Stimulated activated naive CD8-positive, alpha-beta T cell treated with anti-CD3 and anti-CD28 coated beads, Interleukin-15, amount 100 ng/mL, for 72 hours (primary cell): ENCODE data around the gene FAM110C.
A peak's percentile ranks its signal among the peaks of the same experiment; 100 is the strongest.
"Not testable (repeated sequence)": the region's sequence is repeated elsewhere in the genome, so short reads cannot be mapped to it uniquely, and the experiment has no call there.

Source experiments
- ATAC-seq: fragments of 150-1000 bp; cut with Tn5 transposase; 2 replicates; pipeline ENCODE4 v1.10.0; 2021; ENCODE audit warnings: mild to moderate bottlenecking, moderate library complexity
- DNase-seq, 2 donors: peaks; one replicate each; pipeline ENCODE4 v3.0.0; 2021 to 2022
- H3K27ac Mint-ChIP-seq, 2 donors: one replicate each; pipeline ENCODE4 v1.8.0; 2022; ENCODE audit warnings: mild to moderate bottlenecking in 2 of 2, mixed read lengths in 2 of 2, moderate library complexity in 2 of 2
- H3K27me3 Mint-ChIP-seq: one replicate; pipeline ENCODE4 v1.8.0; 2022; ENCODE audit warnings: mixed read lengths
- H3K4me1 Mint-ChIP-seq: one replicate; pipeline ENCODE4 v1.8.0; 2022; ENCODE audit warnings: mild to moderate bottlenecking, mixed read lengths
- H3K4me3 Mint-ChIP-seq, 2 donors: one replicate each; pipeline ENCODE4 v1.8.0; 2022; ENCODE audit warnings: mild to moderate bottlenecking in 2 of 2, mixed read lengths in 2 of 2, moderate library complexity in 1 of 2
- H3K9me3 Mint-ChIP-seq, 2 donors: one replicate each; pipeline ENCODE4 v1.8.0; 2022; ENCODE audit warnings: mixed read lengths in 2 of 2

The FAM110C gene

GRCh38 chr2:25543-25942, 20.8 kb downstream of the FAM110C start:
- Mint-ChIP-seq H3K4me1 (peaks cover 29% of the 10 kb centered on the region), H3K4me3 (no peak overlapping the region), H3K27ac (no peak overlapping the region), H3K27me3 (no peaks in the 10 kb centered on the region), H3K9me3 (peaks cover 8 to 11% of the 10 kb centered on the region in 2 donors)
- ATAC-seq = no peak
- no peak for DNase-seq

GRCh38 chr2:24591-24990, 21.7 kb downstream of the FAM110C start:
- DNase-seq, ATAC-seq, H3K27ac Mint-ChIP-seq, H3K27me3 Mint-ChIP-seq, H3K4me3 Mint-ChIP-seq: not testable (repeated sequence)
- Mint-ChIP-seq H3K4me1 (peaks cover 29% of the 10 kb centered on the region), H3K9me3 (peaks cover 8 to 11% of the 10 kb centered on the region in 2 donors)

GRCh38 chr2:24107-24506, 22.2 kb downstream of the FAM110C start:
- H3K4me3 Mint-ChIP-seq = peak overlapping the region in 1 of 2 donors; percentile 3
- no peaks in the 10 kb centered on the region for H3K27me3 Mint-ChIP-seq
- peaks cover 7 to 8% of the 10 kb centered on the region in 2 donors for H3K9me3 Mint-ChIP-seq
- H3K27ac Mint-ChIP-seq = no peak overlapping the region
- ATAC-seq = no peak
- H3K4me1 Mint-ChIP-seq = peaks cover 27% of the 10 kb centered on the region
- DNase-seq = no peak

- Mint-ChIP-seq H3K4me3 (no peak overlapping the region), H3K4me1 (peaks cover 19% of the 10 kb centered on the region), H3K27me3 (no peaks in the 10 kb centered on the region), H3K9me3 (peaks cover 0 to 4% of the 10 kb centered on the region in 2 donors), H3K27ac (no peak overlapping the region)
- ATAC-seq (no peak), DNase-seq (no peak)
Observed at GRCh38 chr2:23283-23682, 23.0 kb downstream of the FAM110C start.

GRCh38 chr2:22244-22643, 24.1 kb downstream of the FAM110C start:
- not testable (repeated sequence) for H3K27ac Mint-ChIP-seq, H3K4me3 Mint-ChIP-seq, DNase-seq, ATAC-seq, H3K27me3 Mint-ChIP-seq, H3K9me3 Mint-ChIP-seq
- peaks cover 12% of the 10 kb centered on the region for H3K4me1 Mint-ChIP-seq

GRCh38 chr2:20259-20658, 26.0 kb downstream of the FAM110C start:
- not testable (repeated sequence) for H3K9me3 Mint-ChIP-seq, H3K27ac Mint-ChIP-seq, H3K4me3 Mint-ChIP-seq, ATAC-seq, DNase-seq
- Mint-ChIP-seq H3K27me3 (peaks cover 10% of the 10 kb centered on the region), H3K4me1 (peaks cover 19% of the 10 kb centered on the region)

GRCh38 chr2:19505-19904, 26.8 kb downstream of the FAM110C start:
- H3K4me3 Mint-ChIP-seq = no peak overlapping the region
- H3K9me3 Mint-ChIP-seq = peaks cover 0 to 4% of the 10 kb centered on the region in 2 donors
- no peak overlapping the region for H3K27ac Mint-ChIP-seq
- peaks cover 21% of the 10 kb centered on the region for H3K4me1 Mint-ChIP-seq
- H3K27me3 Mint-ChIP-seq = peaks cover 18% of the 10 kb centered on the region
- DNase-seq (no peak), ATAC-seq (no peak)

- H3K9me3 Mint-ChIP-seq = peaks cover 0 to 4% of the 10 kb centered on the region in 2 donors
- no peak for DNase-seq
- H3K27ac Mint-ChIP-seq = no peak overlapping the region
- ATAC-seq = no peak
- no peak overlapping the region for H3K4me3 Mint-ChIP-seq
- peaks cover 12% of the 10 kb centered on the region for H3K4me1 Mint-ChIP-seq
- peaks cover 26% of the 10 kb centered on the region for H3K27me3 Mint-ChIP-seq
Observed at GRCh38 chr2:18402-19271, 27.7 kb downstream of the FAM110C start.

GRCh38 chr2:15916-16315, 30.4 kb downstream of the FAM110C start:
- not testable (repeated sequence) for ATAC-seq, DNase-seq, H3K4me3 Mint-ChIP-seq, H3K27ac Mint-ChIP-seq, H3K9me3 Mint-ChIP-seq
- Mint-ChIP-seq H3K27me3 (peaks cover 30% of the 10 kb centered on the region), H3K4me1 (peaks cover 12% of the 10 kb centered on the region)

GRCh38 chr2:11248-11941, 34.9 kb downstream of the FAM110C start:
- peak; percentile 75 for ATAC-seq
- Mint-ChIP-seq H3K27ac (no peak overlapping the region), H3K27me3 (peaks cover 30% of the 10 kb centered on the region), H3K9me3 (no peaks in the 10 kb centered on the region), H3K4me3 (no peak overlapping the region), H3K4me1 (peaks cover 12% of the 10 kb centered on the region)
- peak; percentile 55 to 78 for DNase-seq

- no peaks in the 10 kb centered on the region for H3K9me3 Mint-ChIP-seq
- ATAC-seq = peak; percentile 37
- no peak overlapping the region for H3K4me3 Mint-ChIP-seq
- H3K27me3 Mint-ChIP-seq = peaks cover 21% of the 10 kb centered on the region
- H3K27ac Mint-ChIP-seq = no peak overlapping the region
- H3K4me1 Mint-ChIP-seq = peaks cover 6% of the 10 kb centered on the region
- DNase-seq = peak in 1 of 2 donors; percentile 17
Observed at GRCh38 chr2:10222-10875, 36.0 kb downstream of the FAM110C start.
